ENCODE measurements around the gene NDC1. TPM values are rescaled to one million over a fixed set of nuclear protein-coding genes. Genes with fewer than 3 reads are reported as not detected.

NDC1 gene
- polyA plus RNA-seq, 1 of the 3 experiments (the other 2 are of a cell fraction) = 11.5 TPM

DNA sequence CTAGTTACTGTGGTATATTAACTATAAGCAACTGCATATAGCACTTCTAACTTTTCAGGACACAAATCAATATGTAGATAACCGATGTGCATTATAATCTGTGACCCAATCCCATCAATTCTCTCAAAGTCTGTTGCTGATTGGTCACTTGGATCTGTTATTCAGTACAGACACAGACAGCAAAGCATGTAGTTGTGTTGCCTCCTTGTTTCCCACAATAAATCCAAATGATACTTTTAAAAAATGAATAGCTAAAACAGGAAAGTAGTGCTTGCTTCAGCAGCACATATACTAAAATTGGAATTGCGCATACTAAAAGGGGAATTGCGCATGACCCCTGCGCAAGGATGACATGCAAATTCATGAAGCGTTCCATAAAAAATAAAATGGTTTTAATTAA is 28.1 kb downstream of the NDC1 start:
- H3K4me2 ChIP-seq = no peak overlapping the region

More for the DNA sequence above, 28.1 kb downstream of the NDC1 start:
- Histone ChIP-seq H3K27me3 (ENCODE audit: insufficient read depth) (no peaks in the 10 kb centered on the region), H3K9me2 (no peaks in the 10 kb centered on the region), H2AFZ (ENCODE audit: low read depth) (no peak overlapping the region), H3K27ac (ENCODE audit: low read depth in 2 of 2, low read length in 1 of 2) (no peak overlapping the region), H3K9me3 (no peaks in the 10 kb centered on the region), H4K20me1 (ENCODE audit: insufficient read depth) (no peaks in the 10 kb centered on the region), H3K4me3 (ENCODE audit: low read depth in 2 of 2, low read length in 1 of 2) (no peak overlapping the region), H3K9ac (no peak overlapping the region), H3K79me2 (ENCODE audit: insufficient read depth) (peaks cover 20% of the 10 kb centered on the region; the same call in 1 of the 2 replicates), H3K4me1 (ENCODE audit: control insufficient read depth in 1 of 2, insufficient read depth in 2 of 2, low read depth in 1 of 2, low read length in 1 of 2) (no peaks in the 10 kb centered on the region), H3K36me3 (replicated peaks in 1 of 2; ENCODE audit: control insufficient read depth in 1 of 2, insufficient read depth in 2 of 2, low read length in 1 of 2) (peaks cover 18 to 41% of the 10 kb centered on the region in 2 experiments), H3F3A (replicated peaks; ENCODE audit: insufficient read depth) (no peaks in the 10 kb centered on the region)
- CTCF ChIA-PET = interaction anchor here (1.1 kb wide), 1 partner anchor 11 kb away, joined by 3 read pairs; no protein-coding TSS in a partner anchor
- no peak for DNase-seq
- POLR2A ChIA-PET = no interaction called here
- 95% methylated on average over 5 of the region's 5 CpGs for WGBS (ENCODE audit: low lambda C conversion rate)
- no peak for TF ChIP-seq TAF1 (IDR thresholded peaks at IDR 0.05; ENCODE audit: borderline replicate concordance, low read depth, low read length)
- TF ChIP-seq EP300 (IDR thresholded peaks at IDR 0.05; ENCODE audit: borderline replicate concordance in 1 of 2, low read depth in 1 of 2, low read length in 1 of 2) = no peak
- TF ChIP-seq GABPA (IDR thresholded peaks at IDR 0.05; ENCODE audit: low read depth) = no peak
- no peak for TF ChIP-seq IRF3 (IDR thresholded peaks at IDR 0.05; ENCODE audit: low read depth, low read length)
- no peak for TF ChIP-seq TEAD4 (IDR thresholded peaks at IDR 0.05; ENCODE audit: borderline replicate concordance, insufficient read depth)
- no peak for TF ChIP-seq SIN3A (IDR thresholded peaks at IDR 0.05; ENCODE audit: borderline replicate concordance, low read depth, low read length)
- no peak for TF ChIP-seq ZBTB33 (IDR thresholded peaks at IDR 0.05; ENCODE audit: borderline replicate concordance, low read depth)
- no peak for TF ChIP-seq RXRA (IDR thresholded peaks at IDR 0.05; ENCODE audit: borderline replicate concordance, low read depth)
- TF ChIP-seq, protein P1, sequence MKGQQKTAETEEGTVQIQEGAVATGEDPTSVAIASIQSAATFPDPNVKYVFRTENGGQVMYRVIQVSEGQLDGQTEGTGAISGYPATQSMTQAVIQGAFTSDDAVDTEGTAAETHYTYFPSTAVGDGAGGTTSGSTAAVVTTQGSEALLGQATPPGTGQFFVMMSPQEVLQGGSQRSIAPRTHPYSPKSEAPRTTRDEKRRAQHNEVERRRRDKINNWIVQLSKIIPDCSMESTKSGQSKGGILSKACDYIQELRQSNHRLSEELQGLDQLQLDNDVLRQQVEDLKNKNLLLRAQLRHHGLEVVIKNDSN (IDR thresholded peaks at IDR 0.05; ENCODE audit: borderline replicate concordance, low read depth) = no peak
- no peak for TF ChIP-seq YY1 (IDR thresholded peaks at IDR 0.05; ENCODE audit: low read depth)
- TF ChIP-seq RCOR1 (IDR thresholded peaks at IDR 0.05; ENCODE audit: low read length) = no peak
- TF ChIP-seq MXI1 (IDR thresholded peaks at IDR 0.05; ENCODE audit: low read depth, low read length) = no peak
- TF ChIP-seq ELF1 (IDR thresholded peaks at IDR 0.05) = no peak
- no peak for TF ChIP-seq EZH2phosphoT487 (IDR thresholded peaks at IDR 0.05; ENCODE audit: borderline replicate concordance, low read depth)
- no peak for TF ChIP-seq RFX5 (IDR thresholded peaks at IDR 0.05; ENCODE audit: low read length)
- TF ChIP-seq POLR2AphosphoS5 (IDR thresholded peaks at IDR 0.05; ENCODE audit: low read depth, low read length) = no peak
- no peak for TF ChIP-seq TCF12 (IDR thresholded peaks at IDR 0.05)
- no peak for TF ChIP-seq GATA2 (CRISPR knock-in tag; IDR thresholded peaks at IDR 0.05)

All from SK-N-SH (cell line).